HEK293 (cell line): Measurements from ENCODE around the gene CTCFL.

ENCODE experiments used
- CTCF ChIA-PET: fragments of 350-600 bp; formaldehyde crosslinking; extraction: SDS; loops from one replicate; lab custom pipeline; 2021; ENCODE audit warnings: antibody characterized with exemption; lab: Yijun Ruan, JAX
- POLR2A ChIA-PET: fragments of 300-600 bp; formaldehyde crosslinking; extraction: SDS; loops from one replicate; lab custom pipeline; 2020; ENCODE audit warnings: antibody characterized with exemption, inconsistent platforms; lab: Yijun Ruan, JAX
- H3K27ac ChIP-seq: fragments of 200-500 bp; sonication (Bioruptor generic); 2 replicates; pipeline ENCODE4 v1.5.1; 2014; ENCODE audit warnings: low read depth, low read length, control low read depth, inconsistent platforms; ENCODE audit errors: extremely low read depth
- H3K36me3 ChIP-seq, 2 experiments: fragments of 200-500 bp in 1 of 2; sonication (Bioruptor generic) in 1 of 2; 1 replicate in 1 of 2; 2 replicates in 1 of 2; pipeline ENCODE4 v1.5.1; 2014 to 2017; ENCODE audit warnings: inconsistent platforms in 2 of 2, low read length in 2 of 2; ENCODE audit not compliant: control insufficient read depth in 2 of 2, insufficient read depth in 1 of 2
- H3K4me1 ChIP-seq: fragments of 200-500 bp; sonication (Bioruptor generic); 2 replicates; pipeline ENCODE4 v1.5.1; 2014; ENCODE audit warnings: mild to moderate bottlenecking, low read length, inconsistent platforms; ENCODE audit not compliant: control insufficient read depth, insufficient read depth
- H3K4me3 ChIP-seq: 2 replicates; pipeline ENCODE4 v1.5.1; 2011; ENCODE audit warnings: low read depth, mild to moderate bottlenecking, control low read depth, low read length, moderate library complexity
- H3K9me3 ChIP-seq: fragments of 200-500 bp; sonication (Bioruptor generic); 2 replicates; pipeline ENCODE4 v1.5.1; 2014; ENCODE audit warnings: low read depth, low read length, inconsistent platforms; ENCODE audit not compliant: control insufficient read depth, insufficient read depth
- KLF7 ChIP-seq: fragments of 450-650 bp; formaldehyde crosslinking; IDR thresholded peaks from 2 replicates; pipeline ENCODE4 v1.5.1; 2016; ENCODE audit warnings: missing biosample characterization, missing genetic modification characterization, borderline replicate concordance
- KLF9 ChIP-seq: fragments of 450-650 bp; formaldehyde crosslinking; IDR thresholded peaks from 2 replicates; pipeline ENCODE4 v1.5.1; 2016; ENCODE audit warnings: missing biosample characterization, missing genetic modification characterization, low read depth
- SP2 ChIP-seq: fragments of 450-650 bp; formaldehyde crosslinking; IDR thresholded peaks from 2 replicates; pipeline ENCODE4 v1.5.1; 2016; ENCODE audit warnings: missing biosample characterization, missing genetic modification characterization
- WT1 ChIP-seq: fragments of 450-650 bp; formaldehyde crosslinking; IDR thresholded peaks from 2 replicates; pipeline ENCODE4 v1.5.1; 2016; ENCODE audit warnings: missing biosample characterization, missing genetic modification characterization
- ZFP3 ChIP-seq: fragments of 450-650 bp; formaldehyde crosslinking; IDR thresholded peaks from 2 replicates; pipeline ENCODE4 v1.5.1; 2016; ENCODE audit warnings: low read depth, missing biosample characterization, missing genetic modification characterization
- ZNF19 ChIP-seq: fragments of 450-650 bp; formaldehyde crosslinking; IDR thresholded peaks from 2 replicates; pipeline ENCODE4; 2016; ENCODE audit warnings: missing biosample characterization, missing genetic modification characterization, low read depth
- ZNF391 ChIP-seq: fragments of 450-650 bp; formaldehyde crosslinking; IDR thresholded peaks from 2 replicates; pipeline ENCODE4 v1.5.1; 2016; ENCODE audit warnings: low read depth, missing biosample characterization, missing genetic modification characterization, borderline replicate concordance
- ZNF48 ChIP-seq: fragments of 450-650 bp; formaldehyde crosslinking; IDR thresholded peaks from 2 replicates; pipeline ENCODE4 v1.5.1; 2016; ENCODE audit warnings: missing biosample characterization, missing genetic modification characterization
- ZNF513 ChIP-seq: fragments of 450-650 bp; IDR thresholded peaks from 2 replicates; pipeline ENCODE4 v1.5.1; 2018; ENCODE audit warnings: missing biosample characterization, missing genetic modification characterization
- ZNF521 ChIP-seq: fragments of 450-650 bp; formaldehyde crosslinking; IDR thresholded peaks from 2 replicates; pipeline ENCODE4 v1.5.1; 2017; ENCODE audit warnings: missing biosample characterization, mild to moderate bottlenecking, missing genetic modification characterization
- ZNF596 ChIP-seq: fragments of 450-650 bp; IDR thresholded peaks from 2 replicates; pipeline ENCODE4 v1.5.0; 2018; ENCODE audit warnings: missing biosample characterization, mild to moderate bottlenecking, missing genetic modification characterization, moderate library complexity
- ZNF600 ChIP-seq: fragments of 450-650 bp; formaldehyde crosslinking; IDR thresholded peaks from 2 replicates; pipeline ENCODE4 v1.5.1; 2016; ENCODE audit warnings: missing biosample characterization, missing genetic modification characterization
- ZNF645 ChIP-seq: fragments of 450-650 bp; formaldehyde crosslinking; IDR thresholded peaks from 2 replicates; pipeline ENCODE4; 2016; ENCODE audit warnings: missing biosample characterization, missing genetic modification characterization
- ZNF654 ChIP-seq: fragments of 450-650 bp; formaldehyde crosslinking; IDR thresholded peaks from 2 replicates; pipeline ENCODE4 v1.5.1; 2016; ENCODE audit warnings: low read depth, missing biosample characterization, missing genetic modification characterization
- ZNF658 ChIP-seq: fragments of 450-650 bp; formaldehyde crosslinking; IDR thresholded peaks from 2 replicates; pipeline ENCODE4; 2016; ENCODE audit warnings: missing biosample characterization, missing genetic modification characterization
- ZNF692 ChIP-seq: fragments of 450-650 bp; formaldehyde crosslinking; IDR thresholded peaks from 2 replicates; pipeline ENCODE4 v1.5.1; 2016; ENCODE audit warnings: missing biosample characterization, missing genetic modification characterization
- ZNF707 ChIP-seq: fragments of 450-650 bp; formaldehyde crosslinking; IDR thresholded peaks from 2 replicates; pipeline ENCODE4 v1.5.1; 2016; ENCODE audit warnings: missing biosample characterization, missing genetic modification characterization
- ZNF76 ChIP-seq: fragments of 450-650 bp; formaldehyde crosslinking; IDR thresholded peaks from 2 replicates; pipeline ENCODE4; 2016; ENCODE audit warnings: low read depth, missing biosample characterization, missing genetic modification characterization, borderline replicate concordance

CTCFL gene

GRCh38 chr20:57450419-57450818, 74.5 kb downstream of the CTCFL start (continued):
- TF ChIP-seq ZNF707 (tag by site-specific recombination): no peak
- TF ChIP-seq SP2 (tag by site-specific recombination): no peak
- no peak for TF ChIP-seq ZNF692 (tag by site-specific recombination)
- no peak for TF ChIP-seq ZNF391
- no peak for TF ChIP-seq ZNF19 (tag by site-specific recombination)
- TF ChIP-seq ZFP3 (tag by site-specific recombination): no peak
- no peak for TF ChIP-seq WT1 (tag by site-specific recombination)
- no peak for TF ChIP-seq ZNF658 (tag by site-specific recombination)
- no peak for TF ChIP-seq ZNF513

- POLR2A ChIA-PET: no interaction called here
- H3K4me1 ChIP-seq: no peaks in the 10 kb centered on the region
- CTCF ChIA-PET: interaction anchor here (0.5 to 0.7 kb wide), 2 partner anchors 8 to 220 kb away, joined by 3 read pairs; no protein-coding TSS in a partner anchor
- H3K36me3 ChIP-seq: no peaks in the 10 kb centered on the region
- H3K9me3 ChIP-seq: no peaks in the 10 kb centered on the region
- no peak overlapping the region for H3K4me3 ChIP-seq
- TF ChIP-seq KLF7 (tag by site-specific recombination) (no peak), ZNF48 (no peak), ZNF600 (tag by site-specific recombination) (no peak), ZNF76 (tag by site-specific recombination) (no peak), KLF9 (tag by site-specific recombination) (no peak), ZNF596 (tag by site-specific recombination) (no peak), ZNF654 (tag by site-specific recombination) (no peak)
- H3K27ac ChIP-seq: no peak overlapping the region
Measured at GRCh38 chr20:57449398-57450354, 75.3 kb downstream of the CTCFL start.

GRCh38 chr20:57448764-57449354, 76.1 kb downstream of the CTCFL start:
- no peaks in the 10 kb centered on the region for H3K4me1 ChIP-seq
- CTCF ChIA-PET: interaction anchor here (0.5 kb wide), 1 partner anchor 219 kb away, joined by 3 read pairs; no protein-coding TSS in a partner anchor
- H3K9me3 ChIP-seq: no peaks in the 10 kb centered on the region
- no peak overlapping the region for H3K4me3 ChIP-seq
- TF ChIP-seq ZNF645 (tag by site-specific recombination) (no peak), ZNF600 (tag by site-specific recombination) (no peak), ZNF521 (tag by site-specific recombination) (no peak)
- no peak overlapping the region for H3K27ac ChIP-seq
- POLR2A ChIA-PET: no interaction called here
- H3K36me3 ChIP-seq: no peaks in the 10 kb centered on the region
